H1 (cell line): Measurements from ENCODE around the gene PRKAR2B. TPM values are rescaled to one million over a fixed set of nuclear protein-coding genes. Genes with fewer than 3 reads are reported as not detected.

Source experiments
- CTCF ChIA-PET: fragments of 300-600 bp; sonication (Branson Sonifier 250); formaldehyde crosslinking; loops from one replicate; lab custom pipeline; 2021; ENCODE audit not compliant: partially characterized antibody; lab: Charles Lee
- POLR2A ChIA-PET: fragments of 300-600 bp; sonication (Branson Sonifier 250); formaldehyde crosslinking; loops from one replicate; lab custom pipeline; 2021; ENCODE audit warnings: inconsistent platforms; ENCODE audit not compliant: partially characterized antibody; lab: Charles Lee
- DNase-seq, 2 experiments: peaks; one replicate each; pipeline versions ENCODE4 v3.0.0 to v3.0.0-alpha.2; 2010 to 2022; ENCODE audit warnings: low spot score in 2 of 2, low read depth in 1 of 2, mixed read lengths in 1 of 2
- FAIRE-seq: peaks from 2 replicates; lab custom pipeline; 2011; peaks lifted over from hg19 to GRCh38; lab: Jason Lieb, UNC
- H2AFZ ChIP-seq: 2 replicates; pipeline ENCODE4 v1.8.1; 2012; ENCODE audit warnings: low read length, inconsistent platforms
- H2AK5ac ChIP-seq: 2 replicates; pipeline ENCODE4 v1.6.1; 2013; ENCODE audit warnings: low read depth, low read length
- H2BK120ac ChIP-seq: replicated peaks from 2 replicates; pipeline ENCODE3; 2013; ENCODE audit warnings: low read depth, low read length, inconsistent platforms
- H2BK12ac ChIP-seq: 2 replicates; pipeline ENCODE4 v1.6.1; 2013; ENCODE audit warnings: low read depth, low read length
- H2BK15ac ChIP-seq: 2 replicates; pipeline ENCODE4 v1.6.1; 2013; ENCODE audit warnings: low read length
- H2BK20ac ChIP-seq: 2 replicates; pipeline ENCODE4 v1.6.1; 2013; ENCODE audit warnings: low read length
- H2BK5ac ChIP-seq: 2 replicates; pipeline ENCODE4 v1.6.1; 2013; ENCODE audit warnings: low read depth, low read length
- H3K14ac ChIP-seq: 2 replicates; pipeline ENCODE4 v1.6.1; 2013; ENCODE audit warnings: inconsistent platforms; ENCODE audit not compliant: insufficient read length
- H3K18ac ChIP-seq: 2 replicates; pipeline ENCODE4 v1.6.1; 2013; ENCODE audit warnings: low read length; ENCODE audit errors: extremely low read depth
- H3K23ac ChIP-seq: 2 replicates; pipeline ENCODE4 v1.6.1; 2013; ENCODE audit warnings: inconsistent platforms; ENCODE audit not compliant: insufficient read length
- H3K23me2 ChIP-seq: 2 replicates; pipeline ENCODE4 v1.6.1; 2013; ENCODE audit warnings: low read depth, low read length
- H3K27ac ChIP-seq: 2 replicates; pipeline ENCODE4 v1.6.1; 2011; ENCODE audit warnings: low read depth, low read length, inconsistent platforms
- H3K27me3 ChIP-seq, 4 experiments: replicated peaks in 1 of 4; 1 replicate in 1 of 4; 2 replicates in 3 of 4; pipeline versions ENCODE4 v1.6.1 to v1.8.1; 2011 to 2013; ENCODE audit warnings: low read length in 3 of 4, mild to moderate bottlenecking in 3 of 4, inconsistent platforms in 2 of 4, mixed read lengths in 2 of 4, moderate library complexity in 1 of 4; ENCODE audit not compliant: control insufficient read depth in 3 of 4, insufficient read depth in 3 of 4; ENCODE audit errors: extremely low read depth in 1 of 4
- H3K36me3 ChIP-seq, 4 experiments: 2 replicates each; pipeline versions ENCODE4 v1.6.1 to v1.8.1; 2011 to 2013; ENCODE audit warnings: mild to moderate bottlenecking in 4 of 4, low read length in 3 of 4, moderate library complexity in 2 of 4, control low read depth in 1 of 4, inconsistent platforms in 1 of 4; ENCODE audit not compliant: insufficient read depth in 4 of 4, control insufficient read depth in 2 of 4
- H3K4ac ChIP-seq: replicated peaks from 2 replicates; pipeline ENCODE3; 2013; ENCODE audit warnings: low read length, low read depth, mixed read lengths, inconsistent platforms; ENCODE audit not compliant: insufficient read length
- H3K4me1 ChIP-seq, 4 experiments: replicated peaks in 1 of 4; 1 replicate in 1 of 4; 2 replicates in 3 of 4; pipeline versions ENCODE4 v1.6.1 to v1.8.1; 2011 to 2013; ENCODE audit warnings: low read length in 3 of 4, inconsistent platforms in 2 of 4, mixed read lengths in 1 of 4; ENCODE audit not compliant: insufficient read depth in 4 of 4, control insufficient read depth in 3 of 4
- H3K4me2 ChIP-seq, 2 experiments: 2 replicates each; pipeline versions ENCODE4 v1.6.1 to v1.8.1; 2011 to 2013; ENCODE audit warnings: low read depth in 2 of 2, low read length in 2 of 2, control low read depth in 1 of 2, inconsistent platforms in 1 of 2, mild to moderate bottlenecking in 1 of 2; ENCODE audit not compliant: insufficient read depth in 1 of 2
- H3K4me3 ChIP-seq, 4 experiments: fragments of 200-600, 300-600 bp in 1 of 4; sonication (generic), shearing (Covaris generic), sonication (Bioruptor Twin) in 1 of 4; 2 replicates each; pipeline versions ENCODE4 v1.5.1 to v1.8.1; 2011 to 2016; ENCODE audit warnings: low read length in 4 of 4, low read depth in 3 of 4, control low read depth in 2 of 4, inconsistent platforms in 2 of 4, mild to moderate bottlenecking in 2 of 4, mixed read lengths in 1 of 4, moderate library complexity in 1 of 4; ENCODE audit not compliant: insufficient read depth in 2 of 4; ENCODE audit errors: extremely low read depth in 1 of 4
- H3K56ac ChIP-seq: replicated peaks from 2 replicates; pipeline ENCODE3; 2013; ENCODE audit warnings: low read depth, mild to moderate bottlenecking, mixed read lengths, low read length, inconsistent platforms; ENCODE audit not compliant: insufficient read length
- H3K79me1 ChIP-seq: 2 replicates; pipeline ENCODE4 v1.6.1; 2013; ENCODE audit warnings: low read depth, low read length, control low read depth
- H3K79me2 ChIP-seq, 2 experiments: 2 replicates each; pipeline versions ENCODE4 v1.6.1 to v1.8.1; 2012 to 2013; ENCODE audit warnings: low read length in 2 of 2, mild to moderate bottlenecking in 2 of 2, inconsistent platforms in 1 of 2; ENCODE audit not compliant: insufficient read depth in 2 of 2, control insufficient read depth in 1 of 2
- H3K9ac ChIP-seq, 4 experiments: replicated peaks in 1 of 4; 1 replicate in 1 of 4; 2 replicates in 3 of 4; pipeline versions ENCODE4 v1.6.1 to v1.8.1; 2011 to 2013; ENCODE audit warnings: low read depth in 3 of 4, low read length in 3 of 4, control low read depth in 2 of 4, mild to moderate bottlenecking in 2 of 4, moderate library complexity in 2 of 4, inconsistent platforms in 1 of 4; ENCODE audit errors: extremely low read depth in 1 of 4
- H3K9me3 ChIP-seq, 2 experiments: 2 replicates each; pipeline versions ENCODE4 v1.6.1 to v1.8.1; 2012 to 2013; ENCODE audit warnings: mild to moderate bottlenecking in 2 of 2, moderate library complexity in 2 of 2, control low read depth in 1 of 2, inconsistent platforms in 1 of 2, low read depth in 1 of 2, low read length in 1 of 2, mixed read lengths in 1 of 2; ENCODE audit not compliant: insufficient read depth in 2 of 2
- H4K20me1 ChIP-seq, 2 experiments: replicated peaks in 1 of 2; 2 replicates each; pipeline versions ENCODE3 to v1.8.1; 2011 to 2013; ENCODE audit warnings: inconsistent platforms in 2 of 2, low read length in 2 of 2, mild to moderate bottlenecking in 1 of 2; ENCODE audit not compliant: insufficient read depth in 2 of 2, control insufficient read depth in 1 of 2
- H4K5ac ChIP-seq: 2 replicates; pipeline ENCODE4 v1.6.1; 2013; ENCODE audit warnings: low read length, low read depth, mixed read lengths, inconsistent platforms; ENCODE audit not compliant: insufficient read length
- H4K8ac ChIP-seq: 2 replicates; pipeline ENCODE4 v1.8.0; 2013; ENCODE audit warnings: mild to moderate bottlenecking, moderate library complexity, low read length, inconsistent platforms; ENCODE audit not compliant: insufficient read depth; ENCODE audit errors: extremely low read depth
- H4K91ac ChIP-seq: replicated peaks from 2 replicates; pipeline ENCODE3; 2013; ENCODE audit warnings: low read length, mixed read lengths, inconsistent platforms; ENCODE audit not compliant: insufficient read length
- GTF2F1 ChIP-seq: IDR thresholded peaks from 2 replicates; pipeline ENCODE4 v1.6.1; 2012; ENCODE audit warnings: low read depth, low read length, improper control_type of control experiment, borderline replicate concordance
- HDAC2 ChIP-seq, 2 experiments: fragments of 300-600 bp in 1 of 2; sonication (generic) in 1 of 2; IDR thresholded peaks; 2 replicates each; pipeline ENCODE4 v1.6.1; 2011 to 2012; ENCODE audit warnings: low read depth in 2 of 2, low read length in 2 of 2, mild to moderate bottlenecking in 2 of 2, moderate library complexity in 2 of 2, borderline replicate concordance in 1 of 2, inconsistent platforms in 1 of 2
- SP1 ChIP-seq: IDR thresholded peaks from 2 replicates; pipeline ENCODE4 v1.6.1; 2011; ENCODE audit warnings: low read depth, low read length
- WGBS, 2 experiments: shearing (Covaris generic) in 1 of 2; methylation state at CpG; one replicate each; pipeline versions ENCODE4 v1.1.6 to v1.1.7; 2013 to 2015; ENCODE audit warnings: low lambda C conversion rate in 2 of 2, mixed read lengths in 2 of 2, inconsistent platforms in 1 of 2, low coverage in 1 of 2, missing lambda C conversion rate in 1 of 2; ENCODE audit not compliant: insufficient replicate concordance in 2 of 2, insufficient coverage in 1 of 2, insufficient read length in 1 of 2; ENCODE audit errors: extremely low coverage in 1 of 2, missing lambda C conversion rate in 1 of 2; 5-methylcytosine and 5-hydroxymethylcytosine counted together
- polyA plus RNA-seq, 7 experiments: library from polyadenylated mRNA; depleted of rRNA in 3 of 7; stranded (reverse) in 5 of 7; unstranded in 2 of 7; fragments of >200 nt in 5 of 7; fragments of 200-250 nt in 2 of 7; gene quantifications; 1 replicate in 5 of 7; 2 replicates in 1 of 7; 4 replicates in 1 of 7; pipeline versions ENCODE4 v1.2.1 to v1.2.3, GENCODE V29; 2011 to 2013; ENCODE audit warnings: missing spikeins in 2 of 7, mixed read lengths in 2 of 7
- total RNA-seq: library from RNA; stranded (reverse); fragmentation: NEBNext Ultra II Directional; extraction: Animal tissue kit (Norgen Biotek cat#: 25700); gene quantifications from 2 replicates; pipeline ENCODE4 v1.2.1, GENCODE V29; 2021

PRKAR2B gene
- total and polyA plus RNA-seq, 2 of the 8 experiments (the other 6 are each of a cell fraction or from before 2014, with no cell fraction given), result 10.4 to 37.0 TPM

- Histone ChIP-seq H3K4ac (no peak overlapping the region), H2BK12ac (no peak overlapping the region), H3K56ac (no peak overlapping the region), H2AFZ (no peak overlapping the region), H3K23ac (no peak overlapping the region), H4K20me1 (peaks cover 0 to 3% of the 10 kb centered on the region in 2 experiments), H4K5ac (no peak overlapping the region), H2BK5ac (no peak overlapping the region), H3K4me3 (no peak overlapping the region), H3K9me3 (no peaks in the 10 kb centered on the region), H3K27me3 (no peaks in the 10 kb centered on the region), H2BK20ac (no peak overlapping the region), H2BK15ac (no peak overlapping the region), H3K4me1 (no peaks in the 10 kb centered on the region), H3K79me1 (no peaks in the 10 kb centered on the region), H3K23me2 (no peaks in the 10 kb centered on the region), H3K27ac (no peak overlapping the region), H3K18ac (no peak overlapping the region), H3K4me2 (no peak overlapping the region), H4K91ac (no peak overlapping the region), H2AK5ac (no peak overlapping the region), H3K9ac (no peak overlapping the region), H4K8ac (no peak overlapping the region), H2BK120ac (no peak overlapping the region), H3K79me2 (no peaks in the 10 kb centered on the region), H3K36me3 (peaks cover 7 to 60% (median 31%) of the 10 kb centered on the region in 4 experiments; a peak in 7 of 8 replicates), H3K14ac (no peak overlapping the region)
- WGBS, 2 experiments, result 87% methylated on average over 4 of the region's 4 CpGs; no CpG with 5 or more reads in 1 of the 2 experiments
- ChIA-PET CTCF (no interaction called here), POLR2A (no interaction called here)
- DNase-seq (no peak), FAIRE-seq (no peak)
- TF ChIP-seq SP1 (no peak), GTF2F1 (no peak), HDAC2 (IDR thresholded peaks at IDR 0.05; ENCODE audit: borderline replicate concordance in 1 of 2, low read depth in 2 of 2, low read length in 2 of 2) (no peak)
Observed at GRCh38 chr7:107185716-107186115, 141.2 kb downstream of the PRKAR2B start.
